CMK (cell line): ENCODE data around the gene MSL3B.
A peak's percentile ranks its signal among the peaks of the same experiment; 100 is the strongest.
"Not testable (repeated sequence)": the region's sequence is repeated elsewhere in the genome, so short reads cannot be mapped to it uniquely, and the experiment has no call there.

Experiments
- DNase-seq: peaks from one replicate; pipeline ENCODE4 v3.0.0-alpha.2; 2010; ENCODE audit warnings: low read depth

MSL3B gene

GRCh38 chr2:233867993-233868532, at the start of gene MSL3B:
Gene MSL3B (minus strand): TSS chr2:233868386.
- no peak for DNase-seq

GRCh38 chr2:233917116-233917515, 48.9 kb upstream of the MSL3B start, which contains the start of gene TRPM8:
Gene TRPM8 (plus strand): TSS chr2:233917373. CDS start chr2:233926538, 9,165 bp downstream.
- DNase-seq, result no peak

- no peak for DNase-seq
Measured at GRCh38 chr2:233915128-233915527, 46.9 kb upstream of the MSL3B start.

- no peak for DNase-seq
Measured at GRCh38 chr2:233912691-233913423, 44.7 kb upstream of the MSL3B start.

- DNase-seq, result no peak
Measured at GRCh38 chr2:233907627-233908026, 39.4 kb upstream of the MSL3B start.

- no peak for DNase-seq
Measured at GRCh38 chr2:233905945-233906344, 37.8 kb upstream of the MSL3B start.

- no peak for DNase-seq
Measured at GRCh38 chr2:233901884-233902283, 33.7 kb upstream of the MSL3B start.

GRCh38 chr2:233901367-233901766, 33.2 kb upstream of the MSL3B start:
- no peak for DNase-seq

- DNase-seq, result not testable (repeated sequence)
Measured at GRCh38 chr2:233896253-233896652, 28.1 kb upstream of the MSL3B start.

GRCh38 chr2:233892793-233893192, 24.6 kb upstream of the MSL3B start:
- no peak for DNase-seq

- no peak for DNase-seq
Measured at GRCh38 chr2:233882353-233882752, 14.2 kb upstream of the MSL3B start.

GRCh38 chr2:233872125-233872524, 3.9 kb upstream of the MSL3B start:
- DNase-seq, result not testable (repeated sequence)

GRCh38 chr2:233871432-233871831, 3.2 kb upstream of the MSL3B start:
- DNase-seq, result no peak

- DNase-seq, result no peak
Measured at GRCh38 chr2:233866479-233866878, 1.7 kb downstream of the MSL3B start.

GRCh38 chr2:233865838-233866237, 2.3 kb downstream of the MSL3B start:
- no peak for DNase-seq

GRCh38 chr2:233862261-233862768, 5.9 kb downstream of the MSL3B start:
- DNase-seq, result no peak

GRCh38 chr2:233858331-233858730, 9.9 kb downstream of the MSL3B start:
- no peak for DNase-seq

GRCh38 chr2:233857511-233858141, 10.6 kb downstream of the MSL3B start:
- no peak for DNase-seq

- no peak for DNase-seq
Measured at GRCh38 chr2:233856184-233856583, 12.0 kb downstream of the MSL3B start.

- no peak for DNase-seq
Measured at GRCh38 chr2:233855345-233855744, 12.8 kb downstream of the MSL3B start.

GRCh38 chr2:233854241-233854981, 13.8 kb downstream of the MSL3B start, which contains the start of gene HJURP:
Gene HJURP (minus strand): TSS chr2:233854535. CDS start chr2:233854500, 35 bp downstream.
- DNase-seq, result peak; percentile 89

GRCh38 chr2:233853883-233854240, 14.3 kb downstream of the MSL3B start:
- no peak for DNase-seq
